ENCODE data around the gene TMEM190. TPM values are rescaled to one million over a fixed set of nuclear protein-coding genes. Genes with fewer than 3 reads are reported as not detected.

TMEM190 gene
- total and polyA plus RNA-seq, 9 of the 15 experiments (the other 6 are each of a cell fraction or from before 2014, with no cell fraction given) = not detected

DNA sequence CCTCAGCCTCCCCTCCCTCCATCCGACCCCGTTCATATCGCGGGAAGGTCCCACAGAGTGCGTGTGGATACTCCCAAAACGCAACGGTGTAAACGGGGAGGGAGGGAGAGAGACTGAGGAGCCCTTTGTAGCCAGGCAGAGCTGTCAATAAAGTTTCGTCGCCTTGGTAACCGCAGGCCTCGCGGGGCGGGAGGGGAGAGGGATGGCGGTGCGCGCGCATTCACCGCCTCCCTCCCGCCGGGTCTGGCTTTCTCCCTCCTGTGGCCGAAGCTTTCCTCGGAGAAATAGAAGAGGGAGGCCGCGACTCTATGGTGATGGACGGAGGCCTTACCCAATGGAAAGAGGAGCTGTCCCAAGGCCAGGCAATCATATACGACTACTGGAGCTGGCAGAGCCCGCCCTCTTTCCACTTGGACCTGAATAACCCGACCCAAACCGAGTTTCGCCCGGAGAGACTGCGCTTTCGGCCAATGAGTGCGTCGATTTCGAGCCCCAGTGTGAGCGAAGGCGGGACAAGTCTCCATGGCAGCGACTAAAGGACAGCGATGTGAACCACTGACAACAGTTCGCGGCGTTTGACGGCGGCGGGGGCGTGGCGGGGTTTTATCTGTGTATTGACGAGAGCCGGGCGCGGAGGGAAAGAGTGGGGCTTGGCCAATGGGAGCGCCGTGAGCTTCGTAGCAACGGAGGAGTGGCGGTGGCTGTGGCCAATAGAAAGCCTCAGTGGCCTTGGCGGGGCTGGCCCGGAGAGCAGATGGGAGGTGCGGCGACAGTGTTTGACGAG lies 37.3 kb upstream of the TMEM190 start, which contains the start of gene KMT5C (continued):
- TF ChIP-seq TGIF2 (CRISPR knock-in tag; IDR thresholded peaks at IDR 0.05) = no peak
- no peak; a peak in 1 of 3 replicates for TF ChIP-seq CBX3 (IDR thresholded peaks at IDR 0.05; ENCODE audit: borderline replicate concordance in 1 of 2, low read length in 2 of 2)
- no peak for TF ChIP-seq LARP7 (IDR thresholded peaks at IDR 0.05)
- TF ChIP-seq ZSCAN29 (IDR thresholded peaks at IDR 0.05) = no peak
- peak; percentile 94 for TF ChIP-seq MTA1 (IDR thresholded peaks at IDR 0.05; ENCODE audit: borderline replicate concordance)
- no peak for TF ChIP-seq ESRRB (CRISPR knock-in tag; IDR thresholded peaks at IDR 0.05; ENCODE audit: borderline replicate concordance)
- TF ChIP-seq ZNF780A (CRISPR knock-in tag; IDR thresholded peaks at IDR 0.05) = no peak
- TF ChIP-seq, protein P1, sequence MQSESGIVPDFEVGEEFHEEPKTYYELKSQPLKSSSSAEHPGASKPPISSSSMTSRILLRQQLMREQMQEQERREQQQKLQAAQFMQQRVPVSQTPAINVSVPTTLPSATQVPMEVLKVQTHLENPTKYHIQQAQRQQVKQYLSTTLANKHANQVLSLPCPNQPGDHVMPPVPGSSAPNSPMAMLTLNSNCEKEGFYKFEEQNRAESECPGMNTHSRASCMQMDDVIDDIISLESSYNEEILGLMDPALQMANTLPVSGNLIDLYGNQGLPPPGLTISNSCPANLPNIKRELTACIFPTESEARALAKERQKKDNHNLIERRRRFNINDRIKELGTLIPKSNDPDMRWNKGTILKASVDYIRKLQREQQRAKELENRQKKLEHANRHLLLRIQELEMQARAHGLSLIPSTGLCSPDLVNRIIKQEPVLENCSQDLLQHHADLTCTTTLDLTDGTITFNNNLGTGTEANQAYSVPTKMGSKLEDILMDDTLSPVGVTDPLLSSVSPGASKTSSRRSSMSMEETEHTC (IDR thresholded peaks at IDR 0.05) = no peak
- peak; percentile 40; the same call in 1 of the 2 replicates for TF ChIP-seq FOXM1 (IDR thresholded peaks at IDR 0.05; ENCODE audit: low read depth)
- TF ChIP-seq FOXM1 (CRISPR knock-in tag; IDR thresholded peaks at IDR 0.05; ENCODE audit: low read depth) = no peak
- no peak for TF ChIP-seq GATAD2A (IDR thresholded peaks at IDR 0.05)
- TF ChIP-seq, protein P2, sequence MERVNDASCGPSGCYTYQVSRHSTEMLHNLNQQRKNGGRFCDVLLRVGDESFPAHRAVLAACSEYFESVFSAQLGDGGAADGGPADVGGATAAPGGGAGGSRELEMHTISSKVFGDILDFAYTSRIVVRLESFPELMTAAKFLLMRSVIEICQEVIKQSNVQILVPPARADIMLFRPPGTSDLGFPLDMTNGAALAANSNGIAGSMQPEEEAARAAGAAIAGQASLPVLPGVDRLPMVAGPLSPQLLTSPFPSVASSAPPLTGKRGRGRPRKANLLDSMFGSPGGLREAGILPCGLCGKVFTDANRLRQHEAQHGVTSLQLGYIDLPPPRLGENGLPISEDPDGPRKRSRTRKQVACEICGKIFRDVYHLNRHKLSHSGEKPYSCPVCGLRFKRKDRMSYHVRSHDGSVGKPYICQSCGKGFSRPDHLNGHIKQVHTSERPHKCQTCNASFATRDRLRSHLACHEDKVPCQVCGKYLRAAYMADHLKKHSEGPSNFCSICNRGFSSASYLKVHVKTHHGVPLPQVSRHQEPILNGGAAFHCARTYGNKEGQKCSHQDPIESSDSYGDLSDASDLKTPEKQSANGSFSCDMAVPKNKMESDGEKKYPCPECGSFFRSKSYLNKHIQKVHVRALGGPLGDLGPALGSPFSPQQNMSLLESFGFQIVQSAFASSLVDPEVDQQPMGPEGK (CRISPR knock-in tag; IDR thresholded peaks at IDR 0.05; ENCODE audit: borderline replicate concordance) = no peak
- TF ChIP-seq ZNF707 (CRISPR knock-in tag; conservative IDR thresholded peaks at IDR 0.05) = no peak
- TF ChIP-seq ZEB2 (IDR thresholded peaks at IDR 0.05) = no peak
- TF ChIP-seq MECOM (CRISPR knock-in tag; IDR thresholded peaks at IDR 0.05) = no peak
- TF ChIP-seq ADNP (tag; IDR thresholded peaks at IDR 0.05) = no peak
- TF ChIP-seq NFXL1 (CRISPR knock-in tag; IDR thresholded peaks at IDR 0.05) = no peak
- TF ChIP-seq SMC3 (conservative IDR thresholded peaks at IDR 0.05; ENCODE audit: insufficient read depth, low read depth, low read length) = peak; percentile 39; the same call in 1 of the 2 replicates
- no peak; a peak in 1 of 4 replicates for TF ChIP-seq NONO (IDR thresholded peaks at IDR 0.05; ENCODE audit: low read depth in 2 of 2, low read length in 1 of 2)
- no peak for TF ChIP-seq TAF15 (IDR thresholded peaks at IDR 0.05; ENCODE audit: low read depth, low read length)
- TF ChIP-seq ZNF316 (IDR thresholded peaks at IDR 0.05) = no peak
- TF ChIP-seq, protein P3, sequence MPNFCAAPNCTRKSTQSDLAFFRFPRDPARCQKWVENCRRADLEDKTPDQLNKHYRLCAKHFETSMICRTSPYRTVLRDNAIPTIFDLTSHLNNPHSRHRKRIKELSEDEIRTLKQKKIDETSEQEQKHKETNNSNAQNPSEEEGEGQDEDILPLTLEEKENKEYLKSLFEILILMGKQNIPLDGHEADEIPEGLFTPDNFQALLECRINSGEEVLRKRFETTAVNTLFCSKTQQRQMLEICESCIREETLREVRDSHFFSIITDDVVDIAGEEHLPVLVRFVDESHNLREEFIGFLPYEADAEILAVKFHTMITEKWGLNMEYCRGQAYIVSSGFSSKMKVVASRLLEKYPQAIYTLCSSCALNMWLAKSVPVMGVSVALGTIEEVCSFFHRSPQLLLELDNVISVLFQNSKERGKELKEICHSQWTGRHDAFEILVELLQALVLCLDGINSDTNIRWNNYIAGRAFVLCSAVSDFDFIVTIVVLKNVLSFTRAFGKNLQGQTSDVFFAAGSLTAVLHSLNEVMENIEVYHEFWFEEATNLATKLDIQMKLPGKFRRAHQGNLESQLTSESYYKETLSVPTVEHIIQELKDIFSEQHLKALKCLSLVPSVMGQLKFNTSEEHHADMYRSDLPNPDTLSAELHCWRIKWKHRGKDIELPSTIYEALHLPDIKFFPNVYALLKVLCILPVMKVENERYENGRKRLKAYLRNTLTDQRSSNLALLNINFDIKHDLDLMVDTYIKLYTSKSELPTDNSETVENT (CRISPR knock-in tag; IDR thresholded peaks at IDR 0.05) = no peak
- TF ChIP-seq C11orf30 (IDR thresholded peaks at IDR 0.05; ENCODE audit: low read depth) = peak; percentile 69
- no peak for TF ChIP-seq ZNF586 (CRISPR knock-in tag; conservative IDR thresholded peaks at IDR 0.05)
- TF ChIP-seq, protein P4, sequence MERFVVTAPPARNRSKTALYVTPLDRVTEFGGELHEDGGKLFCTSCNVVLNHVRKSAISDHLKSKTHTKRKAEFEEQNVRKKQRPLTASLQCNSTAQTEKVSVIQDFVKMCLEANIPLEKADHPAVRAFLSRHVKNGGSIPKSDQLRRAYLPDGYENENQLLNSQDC (CRISPR knock-in tag; IDR thresholded peaks at IDR 0.05) = 0 out of 2 replicates have a peak, but pooled peaks have one; percentile 26
- no peak for TF ChIP-seq RFX7 (CRISPR knock-in tag; IDR thresholded peaks at IDR 0.05)

All from K562 (cell line).